GM23248 (cell line): Measurements from ENCODE around the gene LRRC63.

Experiments
- EZH2 ChIP-seq: fragments of 200-600 bp; sonication (generic); IDR thresholded peaks from 2 replicates; pipeline ENCODE4 v1.6.1; 2018; ENCODE audit warnings: antibody characterized with exemption, mild to moderate bottlenecking; ENCODE audit not compliant: insufficient read depth, poor library complexity, severe bottlenecking
- EZH2phosphoT487 ChIP-seq: fragments of 200-600 bp; sonication (generic); IDR thresholded peaks from 2 replicates; pipeline ENCODE4 v1.6.1; 2018; ENCODE audit warnings: antibody characterized with exemption, moderate library complexity, mild to moderate bottlenecking, low read depth; ENCODE audit not compliant: insufficient read depth

DNA sequence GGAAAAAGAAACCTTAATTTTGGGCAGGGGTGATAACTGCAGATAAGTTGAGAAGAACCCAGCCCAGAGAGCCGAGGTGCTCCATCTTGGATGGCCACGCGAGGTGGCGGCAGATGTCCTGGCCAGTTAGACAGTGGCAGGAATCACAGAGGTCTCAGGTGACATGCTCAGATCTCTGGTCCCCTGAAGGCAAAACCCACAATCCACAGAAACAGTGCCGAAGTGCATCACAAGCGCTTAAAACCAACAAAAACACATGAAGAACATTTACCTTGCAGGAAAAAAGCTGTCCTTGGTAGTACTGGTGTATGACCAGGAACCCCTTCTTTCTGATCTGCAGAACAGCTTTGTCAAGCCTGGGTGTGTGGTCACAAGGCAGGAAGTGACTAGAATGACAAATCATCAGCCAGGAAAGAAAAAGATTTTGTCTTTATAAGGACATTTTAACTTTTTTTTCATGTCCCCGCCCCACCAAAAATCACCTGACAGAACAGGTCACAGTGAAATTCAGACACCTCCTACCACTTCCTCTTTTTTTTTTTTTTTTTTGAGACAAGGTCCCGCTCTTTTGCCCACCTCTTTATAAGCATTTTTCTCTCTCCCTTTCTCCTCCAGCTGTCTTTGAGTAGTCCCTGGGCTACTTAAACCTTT lies 29.8 kb upstream of the LRRC63 start, which contains the start of gene LCP1:
- TF ChIP-seq EZH2 (no peak), EZH2phosphoT487 (no peak)
